ENCODE results near the gene IL1RAPL2.

The IL1RAPL2 gene

DNA sequence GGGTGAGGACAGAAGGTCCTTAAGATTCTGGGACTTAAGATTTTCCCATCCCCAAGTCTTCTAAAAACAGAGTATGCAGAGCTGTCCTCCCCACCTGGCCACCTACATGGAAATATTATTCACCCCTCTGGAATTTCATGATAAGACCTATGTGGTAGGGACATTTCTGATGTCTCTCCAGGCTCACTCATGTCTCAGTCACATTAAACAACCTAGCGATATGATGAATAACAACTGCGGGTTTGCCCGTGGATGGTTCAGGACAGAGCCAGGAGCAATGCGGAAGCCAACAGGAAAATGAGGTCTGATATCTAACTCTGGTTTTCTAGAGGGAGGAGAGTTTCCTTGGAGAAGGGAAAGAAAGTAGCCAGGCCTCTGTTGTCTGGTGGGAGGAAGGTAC lies 607.1 kb downstream of the IL1RAPL2 start:
- Mint-ChIP-seq H3K36me3 (ENCODE audit: insufficient read depth) (no peaks in the 10 kb centered on the region), H3K4me1 (no peaks in the 10 kb centered on the region), H3K4me3 (no peak overlapping the region), H3K27ac (ENCODE audit: low read depth) (no peak overlapping the region), H3K27me3 (no peaks in the 10 kb centered on the region), H3K9me3 (no peaks in the 10 kb centered on the region)
- no peak for ATAC-seq (replicated peaks; ENCODE audit: extremely low read depth, poor library complexity, severe bottlenecking)
- no peak for DNase-seq (ENCODE audit: low spot score in 2 of 2)

GRCh38 chrX:105179644-105180043 lies 613.6 kb downstream of the IL1RAPL2 start:
- DNase-seq (ENCODE audit: low spot score in 2 of 2) (no peak), ATAC-seq (replicated peaks; ENCODE audit: extremely low read depth, poor library complexity, severe bottlenecking) (no peak)
- H3K4me3 Mint-ChIP-seq = no peak overlapping the region
- H3K9me3 Mint-ChIP-seq = no peaks in the 10 kb centered on the region
- H3K27ac Mint-ChIP-seq (ENCODE audit: low read depth) = no peak overlapping the region
- H3K36me3 Mint-ChIP-seq (ENCODE audit: insufficient read depth) = no peaks in the 10 kb centered on the region
- no peaks in the 10 kb centered on the region for H3K4me1 Mint-ChIP-seq
- H3K27me3 Mint-ChIP-seq = no peaks in the 10 kb centered on the region

DNA sequence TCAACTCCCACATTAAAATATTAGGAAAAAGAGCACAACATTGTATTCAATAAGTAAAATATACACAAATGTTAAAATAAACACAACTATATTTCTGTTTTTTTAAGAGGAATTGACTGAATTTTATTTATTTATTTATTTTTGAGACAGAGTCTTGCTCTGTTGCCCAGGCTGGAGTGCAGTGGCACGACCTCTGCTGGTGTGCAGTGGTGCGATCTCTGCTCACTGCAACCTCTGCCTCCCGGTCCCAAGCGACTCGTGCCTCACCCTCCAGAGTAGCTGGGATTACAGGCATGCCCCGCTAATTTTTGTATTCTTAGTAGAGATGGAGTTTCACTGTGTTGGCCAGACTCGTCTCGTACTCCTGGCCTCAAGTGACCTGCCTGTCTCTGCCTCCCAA lies 623.1 kb downstream of the IL1RAPL2 start:
- no peak overlapping the region for H3K27ac Mint-ChIP-seq (ENCODE audit: low read depth)
- no peaks in the 10 kb centered on the region for H3K9me3 Mint-ChIP-seq
- no peaks in the 10 kb centered on the region for H3K27me3 Mint-ChIP-seq
- DNase-seq (ENCODE audit: low spot score in 2 of 2) = no peak
- H3K4me3 Mint-ChIP-seq = no peak overlapping the region
- ATAC-seq (replicated peaks; ENCODE audit: extremely low read depth, poor library complexity, severe bottlenecking) = no peak
- H3K4me1 Mint-ChIP-seq = no peaks in the 10 kb centered on the region
- H3K36me3 Mint-ChIP-seq (ENCODE audit: insufficient read depth) = no peaks in the 10 kb centered on the region

DNA sequence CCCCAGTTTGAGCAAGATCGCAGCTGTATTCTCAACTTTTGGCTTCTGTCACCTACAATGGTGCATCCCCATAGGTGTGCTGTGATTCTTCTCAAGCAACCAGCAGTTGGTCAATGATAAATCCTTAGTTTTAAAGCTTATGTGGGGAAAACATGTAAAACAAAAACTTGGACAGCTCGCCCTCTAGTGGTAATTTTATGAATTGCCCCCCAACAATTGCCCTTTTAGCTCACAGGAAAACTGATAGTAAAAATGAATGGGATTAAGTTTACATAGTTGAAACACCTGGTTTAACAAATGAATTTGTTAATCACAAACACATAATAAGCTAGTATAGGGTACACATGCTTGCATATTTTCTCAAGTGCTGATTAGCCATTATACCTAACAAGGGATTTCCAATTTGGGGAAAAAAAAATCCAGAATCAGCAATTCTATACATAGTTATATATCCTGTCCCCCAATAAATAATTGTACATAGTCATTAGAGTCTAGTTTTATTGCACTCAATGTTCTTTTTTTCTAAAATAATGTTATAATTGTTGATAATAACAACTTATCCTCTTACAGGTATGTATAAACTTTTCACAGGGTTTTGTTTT lies 624.4 kb downstream of the IL1RAPL2 start:
- Mint-ChIP-seq H3K4me1 (no peaks in the 10 kb centered on the region), H3K27ac (ENCODE audit: low read depth) (no peak overlapping the region), H3K27me3 (no peaks in the 10 kb centered on the region), H3K4me3 (no peak overlapping the region), H3K36me3 (ENCODE audit: insufficient read depth) (no peaks in the 10 kb centered on the region), H3K9me3 (no peaks in the 10 kb centered on the region)
- no peak for ATAC-seq (replicated peaks; ENCODE audit: extremely low read depth, poor library complexity, severe bottlenecking)
- DNase-seq (ENCODE audit: low spot score in 2 of 2) = no peak

GRCh38 chrX:105191878-105192277 lies 625.9 kb downstream of the IL1RAPL2 start:
- H3K9me3 Mint-ChIP-seq = no peaks in the 10 kb centered on the region
- no peak overlapping the region for H3K4me3 Mint-ChIP-seq
- no peaks in the 10 kb centered on the region for H3K27me3 Mint-ChIP-seq
- ATAC-seq (replicated peaks; ENCODE audit: extremely low read depth, poor library complexity, severe bottlenecking) = no peak
- no peaks in the 10 kb centered on the region for H3K4me1 Mint-ChIP-seq
- DNase-seq (ENCODE audit: low spot score in 2 of 2) = no peak
- H3K27ac Mint-ChIP-seq (ENCODE audit: low read depth) = no peak overlapping the region
- no peaks in the 10 kb centered on the region for H3K36me3 Mint-ChIP-seq (ENCODE audit: insufficient read depth)

- Mint-ChIP-seq H3K9me3 (peaks cover 6% of the 10 kb centered on the region), H3K36me3 (ENCODE audit: insufficient read depth) (no peaks in the 10 kb centered on the region), H3K4me1 (no peaks in the 10 kb centered on the region), H3K27me3 (no peaks in the 10 kb centered on the region), H3K4me3 (no peak overlapping the region), H3K27ac (ENCODE audit: low read depth) (no peak overlapping the region)
- ATAC-seq (replicated peaks; ENCODE audit: extremely low read depth, poor library complexity, severe bottlenecking) (no peak), DNase-seq (ENCODE audit: low spot score in 2 of 2) (no peak)
Measured at GRCh38 chrX:105209406-105209805, 643.4 kb downstream of the IL1RAPL2 start.

DNA sequence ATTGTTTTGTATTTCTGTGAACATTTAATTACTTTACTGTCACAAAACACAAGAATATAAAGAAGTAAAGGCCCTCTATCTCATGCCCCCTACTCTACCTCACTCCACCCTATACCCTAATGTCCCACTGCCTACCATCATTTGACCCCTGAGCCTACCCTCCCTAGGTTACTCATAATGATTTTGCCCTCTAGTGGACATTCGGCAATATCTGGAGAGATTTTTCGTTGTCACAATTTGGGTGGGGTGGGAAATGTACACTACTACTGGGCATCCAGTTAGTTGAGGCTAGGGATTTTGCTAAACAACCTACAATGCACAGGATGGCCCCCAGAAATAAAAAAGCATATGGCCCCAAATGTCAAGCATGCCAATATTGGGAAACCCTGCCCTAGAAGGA lies 644.3 kb downstream of the IL1RAPL2 start:
- no peak for ATAC-seq (replicated peaks; ENCODE audit: extremely low read depth, poor library complexity, severe bottlenecking)
- Mint-ChIP-seq H3K4me3 (no peak overlapping the region), H3K9me3 (peaks cover 11% of the 10 kb centered on the region), H3K36me3 (ENCODE audit: insufficient read depth) (no peaks in the 10 kb centered on the region), H3K27me3 (no peaks in the 10 kb centered on the region), H3K27ac (ENCODE audit: low read depth) (no peak overlapping the region), H3K4me1 (no peaks in the 10 kb centered on the region)
- no peak for DNase-seq (ENCODE audit: low spot score in 2 of 2)

- H3K27me3 Mint-ChIP-seq = no peaks in the 10 kb centered on the region
- no peak overlapping the region for H3K27ac Mint-ChIP-seq (ENCODE audit: low read depth)
- no peaks in the 10 kb centered on the region for H3K4me1 Mint-ChIP-seq
- no peak overlapping the region for H3K4me3 Mint-ChIP-seq
- DNase-seq (ENCODE audit: low spot score in 2 of 2) (no peak), ATAC-seq (replicated peaks; ENCODE audit: extremely low read depth, poor library complexity, severe bottlenecking) (no peak)
- peaks cover 11% of the 10 kb centered on the region for H3K9me3 Mint-ChIP-seq
- H3K36me3 Mint-ChIP-seq (ENCODE audit: insufficient read depth) = no peaks in the 10 kb centered on the region
Measured at GRCh38 chrX:105211066-105211575, 645.1 kb downstream of the IL1RAPL2 start.

GRCh38 chrX:105219454-105220401 lies 653.7 kb downstream of the IL1RAPL2 start:
- Mint-ChIP-seq H3K27me3 (no peaks in the 10 kb centered on the region), H3K9me3 (peaks cover 14% of the 10 kb centered on the region), H3K36me3 (ENCODE audit: insufficient read depth) (no peaks in the 10 kb centered on the region)

DNA sequence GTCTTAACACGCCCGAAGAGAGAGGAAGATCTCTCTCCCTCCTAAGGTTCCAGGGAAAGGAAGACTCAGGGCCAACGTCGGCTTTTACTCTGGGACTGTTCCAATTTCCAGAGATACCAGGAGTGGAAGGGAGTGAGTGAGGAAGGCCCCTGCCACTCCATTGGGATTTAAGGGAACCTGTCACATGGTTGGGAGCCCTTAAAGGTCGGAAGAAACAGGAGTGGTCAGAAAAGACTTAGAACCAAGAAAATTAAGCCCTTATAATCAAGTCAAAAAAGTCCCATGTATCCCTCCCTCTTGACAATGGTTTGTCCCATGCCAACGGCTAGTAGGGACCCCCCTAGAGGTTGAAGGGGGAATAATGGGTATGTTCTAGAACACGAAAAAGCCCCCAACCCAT lies 654.6 kb downstream of the IL1RAPL2 start, which contains the start of gene TEX13A:
TEX13A (minus strand) TSS at position 59 of the 400 bp plus-strand sequence. CDS start 297 bp downstream, outside the sequence.
- DNase-seq (ENCODE audit: low spot score in 2 of 2) = no peak
- H3K36me3 Mint-ChIP-seq (ENCODE audit: insufficient read depth) = no peaks in the 10 kb centered on the region
- no peaks in the 10 kb centered on the region for H3K27me3 Mint-ChIP-seq
- peaks cover 10% of the 10 kb centered on the region for H3K9me3 Mint-ChIP-seq
- H3K4me1 Mint-ChIP-seq = no peaks in the 10 kb centered on the region
- no peak for ATAC-seq (replicated peaks; ENCODE audit: extremely low read depth, poor library complexity, severe bottlenecking)
- no peak within 1 kb of the TSS for H3K4me3 Mint-ChIP-seq
- no peak within 1 kb of the TSS for H3K27ac Mint-ChIP-seq (ENCODE audit: low read depth)

More at GRCh38 chrX:105219454-105220401, 653.7 kb downstream of the IL1RAPL2 start:
- DNase-seq (ENCODE audit: low spot score in 2 of 2) = no peak
- Mint-ChIP-seq H3K4me1 (no peaks in the 10 kb centered on the region), H3K27ac (ENCODE audit: low read depth) (no peak overlapping the region), H3K4me3 (no peak overlapping the region)
- ATAC-seq (replicated peaks; ENCODE audit: extremely low read depth, poor library complexity, severe bottlenecking) = no peak

GRCh38 chrX:105221374-105221773 lies 655.4 kb downstream of the IL1RAPL2 start:
- H3K27me3 Mint-ChIP-seq = no peaks in the 10 kb centered on the region
- no peak for DNase-seq (ENCODE audit: low spot score in 2 of 2)
- no peaks in the 10 kb centered on the region for H3K4me1 Mint-ChIP-seq
- no peaks in the 10 kb centered on the region for H3K36me3 Mint-ChIP-seq (ENCODE audit: insufficient read depth)
- H3K27ac Mint-ChIP-seq (ENCODE audit: low read depth) = no peak overlapping the region
- peaks cover 10% of the 10 kb centered on the region for H3K9me3 Mint-ChIP-seq
- no peak overlapping the region for H3K4me3 Mint-ChIP-seq
- no peak for ATAC-seq (replicated peaks; ENCODE audit: extremely low read depth, poor library complexity, severe bottlenecking)

DNA sequence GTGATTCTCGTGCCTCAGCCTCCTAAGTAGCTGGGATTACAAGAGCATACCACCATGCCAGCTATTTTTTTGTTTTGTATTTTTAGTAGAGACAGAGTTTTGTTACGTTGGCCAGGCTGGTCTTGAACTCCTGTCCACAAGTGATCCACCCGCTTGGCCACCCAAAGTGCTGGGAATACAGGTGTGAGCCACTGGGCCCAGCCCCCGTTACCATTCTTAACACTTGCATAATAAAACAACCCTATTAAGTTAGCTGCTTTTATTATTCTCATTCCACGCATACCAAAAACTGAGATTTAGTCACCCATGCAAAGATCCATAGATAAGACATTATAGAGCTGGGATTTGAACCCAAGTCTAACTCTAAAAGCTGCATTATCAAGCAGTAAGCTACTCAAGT lies 660.5 kb downstream of the IL1RAPL2 start:
- H3K4me3 Mint-ChIP-seq = no peak overlapping the region
- H3K4me1 Mint-ChIP-seq = no peaks in the 10 kb centered on the region
- DNase-seq (ENCODE audit: low spot score in 2 of 2) (no peak), ATAC-seq (replicated peaks; ENCODE audit: extremely low read depth, poor library complexity, severe bottlenecking) (no peak)
- no peaks in the 10 kb centered on the region for H3K27me3 Mint-ChIP-seq
- H3K27ac Mint-ChIP-seq (ENCODE audit: low read depth) = no peak overlapping the region
- no peaks in the 10 kb centered on the region for H3K36me3 Mint-ChIP-seq (ENCODE audit: insufficient read depth)
- peaks cover 10% of the 10 kb centered on the region for H3K9me3 Mint-ChIP-seq

DNA sequence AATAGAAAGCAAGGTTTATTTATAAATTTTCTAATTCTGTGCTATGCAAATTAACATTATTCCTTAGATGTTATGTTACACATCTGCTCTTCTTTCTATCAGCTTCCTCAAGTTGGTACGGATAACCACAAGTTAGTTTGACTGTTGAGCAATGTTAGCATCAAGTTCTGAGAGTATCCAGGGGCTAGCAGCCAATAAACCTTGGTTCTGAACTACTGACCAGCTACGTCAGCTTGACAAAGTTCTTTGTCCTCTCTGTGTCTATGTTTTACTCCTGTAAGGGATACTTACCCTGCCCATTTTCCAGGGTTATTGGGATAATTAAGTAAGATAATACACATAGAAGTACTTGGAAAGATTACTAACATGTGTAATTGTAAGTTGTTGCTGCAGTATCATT lies 662.6 kb downstream of the IL1RAPL2 start:
- DNase-seq (ENCODE audit: low spot score in 2 of 2) = no peak
- H3K27me3 Mint-ChIP-seq = no peaks in the 10 kb centered on the region
- ATAC-seq (replicated peaks; ENCODE audit: extremely low read depth, poor library complexity, severe bottlenecking) = no peak
- H3K36me3 Mint-ChIP-seq (ENCODE audit: insufficient read depth) = no peaks in the 10 kb centered on the region
- H3K9me3 Mint-ChIP-seq = no peaks in the 10 kb centered on the region
- no peaks in the 10 kb centered on the region for H3K4me1 Mint-ChIP-seq
- H3K27ac Mint-ChIP-seq (ENCODE audit: low read depth) = no peak overlapping the region
- no peak overlapping the region for H3K4me3 Mint-ChIP-seq
